Astrocyte of the hippocampus (primary cell): ENCODE measurements around the gene ENGASE.
"Not testable (repeated sequence)": the region's sequence is repeated elsewhere in the genome, so short reads cannot be mapped to it uniquely, and the experiment has no call there.

Source experiments
- DNase-seq: peaks from one replicate; pipeline ENCODE4 v3.0.0; 2011; ENCODE audit warnings: low read depth, low spot score

The ENGASE gene

GRCh38 chr17:79052131-79052530 lies 22.5 kb upstream of the ENGASE start:
- no peak for DNase-seq

DNA sequence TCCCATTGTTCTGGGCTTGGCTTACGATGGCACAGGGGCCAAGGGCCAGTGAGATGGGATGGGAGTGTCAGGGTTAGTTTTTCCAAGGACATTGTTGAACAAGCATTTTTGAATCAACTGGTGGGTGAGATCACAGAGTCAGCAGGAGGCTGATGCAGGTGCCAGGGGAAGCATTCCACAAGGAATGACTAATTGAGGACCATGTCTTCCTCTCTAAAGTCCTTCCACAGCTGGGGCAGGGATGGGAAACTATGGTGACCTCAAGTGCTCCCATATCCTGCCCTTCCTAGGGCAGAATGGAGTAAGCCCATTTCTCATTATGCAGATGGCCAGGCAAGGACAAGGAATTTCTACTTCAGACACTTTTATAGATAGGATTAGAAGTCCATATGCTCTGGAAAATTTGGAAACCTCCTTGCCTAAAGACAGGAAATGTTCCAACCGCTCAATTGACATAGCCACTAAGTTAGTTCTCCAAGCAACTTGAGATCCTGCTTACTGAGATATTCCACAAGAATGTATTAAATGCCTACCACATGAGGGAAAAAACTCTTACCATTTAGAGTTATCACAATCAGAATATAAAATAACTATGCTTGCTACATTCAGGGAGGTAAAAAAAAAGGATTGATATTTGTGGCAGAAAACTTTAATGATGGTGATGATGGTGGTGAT lies 21.2 kb upstream of the ENGASE start:
- DNase-seq: peak; percentile 27

DNA sequence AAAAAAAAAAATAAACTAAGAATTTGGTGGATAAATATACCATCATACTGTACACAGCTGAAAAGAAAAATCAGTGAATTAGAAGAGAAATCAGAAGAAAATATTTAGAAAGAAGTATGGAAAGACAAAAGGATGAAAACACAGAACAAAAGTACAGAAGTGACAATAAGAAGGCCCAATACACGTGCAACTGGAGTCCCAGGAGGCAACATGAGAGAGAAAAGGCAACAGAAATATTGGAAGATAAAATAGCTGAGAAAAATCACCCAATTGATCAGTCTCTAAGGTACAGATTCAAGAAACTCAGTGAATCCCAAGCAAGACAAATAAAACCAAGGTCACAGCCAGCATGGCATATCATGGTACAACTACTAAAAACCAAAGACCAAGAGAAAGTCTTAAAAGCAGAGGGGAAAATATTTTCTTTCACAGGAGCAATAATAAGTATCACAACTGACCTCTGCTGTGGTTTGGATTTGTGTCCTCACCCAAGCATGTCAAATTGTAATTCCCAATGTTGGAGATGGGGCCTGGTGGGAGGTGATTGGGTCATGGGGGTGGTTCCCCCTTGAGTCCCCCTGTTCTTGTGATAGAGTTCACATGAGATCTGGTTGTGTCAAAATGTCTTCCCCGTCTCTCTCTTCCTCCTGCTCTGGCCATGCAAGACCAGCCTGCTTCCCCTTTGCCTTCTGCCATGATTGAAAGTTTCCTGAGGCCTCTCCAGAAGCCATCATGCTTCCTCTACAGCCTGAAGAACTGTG lies 20.2 kb upstream of the ENGASE start:
- DNase-seq: no peak

GRCh38 chr17:79055197-79055596 lies 19.4 kb upstream of the ENGASE start:
- no peak for DNase-seq

DNA sequence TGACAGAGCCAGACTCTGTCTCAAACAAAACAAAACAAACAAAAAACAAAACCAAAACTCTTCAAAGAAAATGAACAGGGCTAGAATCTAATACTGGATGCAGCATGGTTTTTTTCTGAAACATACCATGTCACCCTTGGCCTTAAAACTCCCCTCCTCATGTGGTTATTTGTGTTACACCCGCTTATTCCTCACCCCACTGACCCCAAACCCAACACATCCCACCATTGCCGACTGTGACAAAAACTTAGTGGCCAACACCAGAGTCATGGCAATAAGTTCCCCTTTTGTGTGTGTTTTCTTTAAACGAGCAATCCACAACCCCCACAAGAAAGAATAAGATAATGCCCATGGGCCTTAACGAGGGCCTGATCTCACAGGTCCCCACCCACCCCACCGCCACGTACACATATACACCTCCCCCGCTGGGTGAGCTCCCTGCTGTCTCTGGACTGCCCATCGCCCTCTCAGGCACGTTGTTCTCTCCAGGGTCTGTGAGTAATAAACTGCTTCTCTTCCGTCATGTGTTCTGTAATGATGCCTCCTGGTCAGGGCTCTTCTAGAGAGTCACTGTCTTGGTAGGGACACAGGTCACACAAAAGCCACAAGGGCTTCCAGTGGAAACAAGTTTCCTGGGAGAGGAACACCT lies 16.8 kb upstream of the ENGASE start:
- no peak for DNase-seq

GRCh38 chr17:79062691-79063090 lies 11.9 kb upstream of the ENGASE start:
- no peak for DNase-seq

DNA sequence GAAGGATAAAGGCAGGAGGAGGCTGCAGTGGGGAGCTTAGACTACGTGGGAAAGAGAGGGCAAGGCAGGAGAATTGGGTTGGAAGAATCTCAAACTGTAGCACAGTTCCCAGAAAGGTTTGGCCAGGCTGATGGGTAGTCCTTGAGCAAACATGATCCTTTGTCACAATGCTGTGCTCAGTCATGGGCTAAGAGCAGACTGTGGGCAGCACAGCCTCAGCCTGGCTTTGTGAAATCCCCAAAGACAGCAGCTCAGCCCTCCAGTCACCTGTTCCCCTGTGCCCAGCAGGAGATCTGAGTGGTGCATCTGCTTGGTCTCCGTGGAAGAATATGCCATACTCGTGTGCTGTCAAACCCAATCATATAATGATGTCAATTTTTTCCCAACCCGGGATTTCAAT lies 10.6 kb upstream of the ENGASE start:
- DNase-seq: no peak

GRCh38 chr17:79065105-79065670 lies 9.4 kb upstream of the ENGASE start:
- no peak for DNase-seq

DNA sequence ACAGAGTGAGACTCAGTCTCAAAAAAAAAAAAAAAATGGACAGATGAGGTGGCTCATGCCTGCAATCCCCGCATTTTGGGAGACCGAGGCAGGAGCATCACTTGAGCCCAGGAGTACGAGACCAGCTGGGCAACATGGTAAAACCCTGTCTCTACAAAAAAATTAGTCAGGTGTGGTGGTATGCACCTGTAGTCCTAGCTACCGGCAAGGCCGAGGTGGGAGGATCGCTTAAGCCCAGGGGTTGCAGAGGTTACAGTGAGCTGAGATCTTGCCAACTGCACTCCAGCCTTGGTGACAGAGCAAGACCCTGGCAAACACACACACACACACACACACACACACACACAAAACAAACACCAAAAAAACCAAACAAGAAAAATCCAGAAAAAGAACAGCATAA lies 7.7 kb upstream of the ENGASE start:
- DNase-seq: no peak

DNA sequence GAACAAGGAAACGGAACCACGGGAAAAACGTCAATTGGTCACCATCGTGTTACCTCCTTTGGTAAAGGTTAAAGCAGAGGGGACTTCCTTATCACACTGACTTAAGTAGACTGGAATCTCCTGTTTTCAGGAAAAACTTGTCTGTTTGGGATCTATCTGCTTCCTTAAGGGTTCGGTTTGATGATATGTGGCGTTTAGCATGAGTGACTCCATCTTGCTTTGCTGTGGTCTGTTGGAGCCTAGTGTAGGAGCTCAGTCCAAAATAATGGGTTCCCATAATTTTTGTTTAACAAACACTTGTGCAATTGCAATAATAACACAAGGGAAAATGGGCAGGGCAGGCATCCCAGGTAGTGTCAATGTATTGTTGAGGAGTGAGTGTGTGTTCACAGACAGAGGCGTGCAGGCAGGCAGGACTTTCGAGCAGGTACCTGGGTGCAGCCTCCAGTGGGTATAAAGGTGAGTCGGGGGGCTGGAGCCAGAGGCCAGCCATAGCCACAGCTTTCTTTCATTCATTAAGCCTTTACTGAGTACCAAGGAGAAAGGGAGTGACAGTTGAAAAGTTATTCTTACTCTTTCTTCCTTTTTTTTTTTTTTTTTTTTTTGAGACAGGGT lies 4.3 kb upstream of the ENGASE start:
- no peak for DNase-seq

GRCh38 chr17:79071161-79071740 lies 3.4 kb upstream of the ENGASE start:
- no peak for DNase-seq

- DNase-seq: no peak
Observed at GRCh38 chr17:79072544-79072943, 2.1 kb upstream of the ENGASE start.

DNA sequence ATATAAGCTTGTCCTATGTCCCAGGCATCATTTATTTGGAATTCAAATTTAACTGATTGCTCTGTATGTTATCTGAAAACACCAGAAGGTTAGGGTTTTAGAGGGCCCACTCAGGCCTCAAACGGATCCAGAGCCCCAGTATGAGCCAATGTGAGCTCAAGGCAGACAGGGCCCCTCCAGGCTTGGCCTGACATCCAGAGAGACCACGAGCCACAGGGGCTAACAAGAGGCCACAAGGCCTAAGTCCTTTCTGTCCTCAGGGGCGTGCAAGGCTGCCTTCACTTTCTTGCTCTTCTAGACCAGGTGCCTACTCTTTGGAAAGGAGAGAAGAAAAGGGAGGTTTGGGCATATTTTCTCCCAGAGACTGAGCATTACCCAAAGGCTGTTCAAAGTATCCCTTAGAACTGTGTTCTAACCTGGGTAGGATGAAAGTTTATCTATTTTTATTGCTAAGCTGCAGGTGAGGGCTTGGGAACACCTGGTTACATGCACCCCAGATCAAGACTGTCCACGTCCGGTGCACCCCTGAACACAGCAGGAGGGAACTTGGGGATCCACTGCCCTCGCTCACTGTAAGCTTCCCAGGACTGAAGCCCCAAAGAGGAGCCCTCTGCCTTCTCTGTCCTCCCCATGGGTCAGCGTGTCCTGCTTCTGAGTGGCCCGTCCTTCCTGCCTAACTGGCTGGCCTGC lies 1.5 kb upstream of the ENGASE start:
- DNase-seq: no peak

DNA sequence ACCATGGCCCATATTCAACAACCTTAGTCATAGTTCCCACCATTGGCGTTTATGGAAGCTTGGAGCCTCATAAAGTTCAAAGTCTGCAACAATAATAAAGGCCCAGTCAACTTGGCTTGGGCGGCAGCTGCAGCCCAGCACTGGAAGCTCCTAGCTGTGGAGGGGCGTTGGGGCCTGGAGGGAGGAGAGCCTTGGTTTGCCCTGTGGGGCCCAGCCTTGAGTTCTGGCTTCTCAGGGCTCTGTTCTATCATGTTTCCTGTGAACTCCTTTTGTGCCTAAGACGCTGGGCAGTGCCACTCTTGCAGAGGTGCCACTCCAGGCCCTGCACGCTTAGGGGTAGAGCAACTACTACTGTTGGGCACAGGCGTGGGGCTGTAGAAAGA lies 927 bp upstream of the ENGASE start:
- no peak for DNase-seq

GRCh38 chr17:79074121-79074648 lies 439 bp upstream of the ENGASE start:
- not testable (repeated sequence) for DNase-seq

- DNase-seq: no peak
Observed at GRCh38 chr17:79075446-79075750, 774 bp downstream of the ENGASE start.

DNA sequence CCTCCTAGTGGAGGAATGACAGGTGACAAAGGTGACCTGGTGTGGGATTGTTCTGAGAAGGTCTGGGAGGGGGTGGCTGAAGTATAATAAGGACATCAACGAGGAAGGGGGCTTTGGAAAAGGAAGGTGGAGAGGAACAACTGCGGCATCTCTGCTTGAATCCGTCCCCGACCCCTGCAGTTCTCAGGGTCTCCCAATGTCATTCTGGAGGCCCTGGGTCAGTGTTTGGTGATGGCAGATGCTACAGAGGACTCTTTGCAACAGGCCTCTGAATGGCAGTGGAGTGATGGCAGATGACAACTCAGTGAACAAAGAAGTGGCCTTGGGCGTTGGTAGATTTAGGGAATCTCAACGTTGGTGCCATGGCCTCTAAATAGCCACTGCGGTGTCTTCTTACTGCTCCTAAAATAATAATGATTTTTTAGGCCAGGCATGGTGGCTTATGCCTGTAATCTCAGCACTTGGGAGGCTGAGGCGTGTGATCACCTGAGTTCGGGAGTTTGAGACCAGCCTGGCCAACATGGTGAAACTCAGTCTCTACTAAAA lies 1.3 kb downstream of the ENGASE start:
- no peak for DNase-seq

- DNase-seq: no peak
Observed at GRCh38 chr17:79077587-79077986, 3.0 kb downstream of the ENGASE start.

DNA sequence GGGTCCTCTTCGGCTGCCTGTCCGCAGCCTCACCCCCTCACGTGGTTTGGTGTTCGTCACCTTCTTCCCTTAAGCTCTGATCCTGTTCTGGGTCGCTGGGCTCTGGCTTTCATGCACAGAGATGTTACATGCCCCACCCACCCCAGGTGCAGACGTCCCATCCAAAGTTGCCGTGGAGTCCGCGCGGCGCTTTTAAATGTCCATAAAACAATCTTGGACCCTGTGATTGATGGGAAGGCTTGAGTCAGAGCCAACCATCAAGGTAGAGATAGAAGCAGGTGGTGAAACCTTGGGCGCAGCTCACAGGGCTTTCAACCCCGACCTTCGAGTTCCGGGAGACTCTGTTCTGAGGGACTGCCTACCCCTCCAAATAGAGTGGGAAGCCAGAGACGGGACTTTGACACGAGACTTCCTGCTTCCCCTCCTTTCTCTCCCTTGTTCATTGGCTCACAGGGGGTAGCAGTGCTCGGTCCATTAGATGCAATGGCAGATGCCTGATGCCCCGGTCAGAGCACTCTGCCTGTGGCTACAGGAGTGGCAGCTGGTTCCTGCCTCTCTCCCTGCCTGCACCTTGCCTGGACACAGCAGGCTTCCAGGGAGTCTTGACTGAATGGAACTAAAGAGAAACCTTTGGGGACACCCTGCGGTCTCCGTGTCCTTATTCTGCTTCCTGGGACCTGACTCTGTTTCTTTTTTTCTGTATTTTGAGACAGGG lies 4.0 kb downstream of the ENGASE start:
- no peak for DNase-seq
